Cardiac fibroblast (primary cell): ENCODE results near the gene BGLAP.

Experiments used
- DNase-seq, 2 donors: peaks; one replicate each; pipeline versions ENCODE4 v3.0.0 to v3.0.0-alpha.2; 2010; ENCODE audit warnings: low read depth in 2 of 2
- H3K4me3 ChIP-seq, 2 donors: replicated peaks in 1 of 2; 1 replicate in 1 of 2; 2 replicates in 1 of 2; pipeline ENCODE4 v1.5.1; 2011; ENCODE audit warnings: low read depth in 2 of 2, low read length in 2 of 2, mild to moderate bottlenecking in 2 of 2, moderate library complexity in 1 of 2
- TF ChIP-seq, protein P1 (sequence below): IDR thresholded peaks from one replicate; pipeline ENCODE4 v1.5.1; 2011; ENCODE audit warnings: low read depth, mild to moderate bottlenecking, low read length, inconsistent platforms

Gene BGLAP

DNA sequence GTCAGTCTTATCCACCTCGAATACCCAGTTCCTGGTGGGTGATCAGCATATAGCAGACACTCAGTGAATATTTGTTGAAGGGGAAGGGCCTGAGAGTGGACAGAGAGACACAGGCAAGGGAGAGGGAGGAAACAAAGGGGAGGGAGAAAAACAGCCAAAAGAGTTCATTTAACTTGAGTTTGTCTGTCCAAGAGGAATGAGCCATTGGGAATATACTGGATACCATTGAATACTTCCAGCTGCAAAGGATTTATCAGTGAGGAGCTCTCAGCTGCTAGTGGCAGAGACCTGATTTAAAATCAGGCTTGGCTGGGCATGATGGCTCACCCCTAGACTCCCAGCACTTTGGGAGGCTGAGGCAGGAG lies 11.5 kb upstream of the BGLAP start:
- TF ChIP-seq, protein P1, sequence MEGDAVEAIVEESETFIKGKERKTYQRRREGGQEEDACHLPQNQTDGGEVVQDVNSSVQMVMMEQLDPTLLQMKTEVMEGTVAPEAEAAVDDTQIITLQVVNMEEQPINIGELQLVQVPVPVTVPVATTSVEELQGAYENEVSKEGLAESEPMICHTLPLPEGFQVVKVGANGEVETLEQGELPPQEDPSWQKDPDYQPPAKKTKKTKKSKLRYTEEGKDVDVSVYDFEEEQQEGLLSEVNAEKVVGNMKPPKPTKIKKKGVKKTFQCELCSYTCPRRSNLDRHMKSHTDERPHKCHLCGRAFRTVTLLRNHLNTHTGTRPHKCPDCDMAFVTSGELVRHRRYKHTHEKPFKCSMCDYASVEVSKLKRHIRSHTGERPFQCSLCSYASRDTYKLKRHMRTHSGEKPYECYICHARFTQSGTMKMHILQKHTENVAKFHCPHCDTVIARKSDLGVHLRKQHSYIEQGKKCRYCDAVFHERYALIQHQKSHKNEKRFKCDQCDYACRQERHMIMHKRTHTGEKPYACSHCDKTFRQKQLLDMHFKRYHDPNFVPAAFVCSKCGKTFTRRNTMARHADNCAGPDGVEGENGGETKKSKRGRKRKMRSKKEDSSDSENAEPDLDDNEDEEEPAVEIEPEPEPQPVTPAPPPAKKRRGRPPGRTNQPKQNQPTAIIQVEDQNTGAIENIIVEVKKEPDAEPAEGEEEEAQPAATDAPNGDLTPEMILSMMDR = no peak
- no peak overlapping the region for H3K4me3 ChIP-seq
- DNase-seq = no peak

DNA sequence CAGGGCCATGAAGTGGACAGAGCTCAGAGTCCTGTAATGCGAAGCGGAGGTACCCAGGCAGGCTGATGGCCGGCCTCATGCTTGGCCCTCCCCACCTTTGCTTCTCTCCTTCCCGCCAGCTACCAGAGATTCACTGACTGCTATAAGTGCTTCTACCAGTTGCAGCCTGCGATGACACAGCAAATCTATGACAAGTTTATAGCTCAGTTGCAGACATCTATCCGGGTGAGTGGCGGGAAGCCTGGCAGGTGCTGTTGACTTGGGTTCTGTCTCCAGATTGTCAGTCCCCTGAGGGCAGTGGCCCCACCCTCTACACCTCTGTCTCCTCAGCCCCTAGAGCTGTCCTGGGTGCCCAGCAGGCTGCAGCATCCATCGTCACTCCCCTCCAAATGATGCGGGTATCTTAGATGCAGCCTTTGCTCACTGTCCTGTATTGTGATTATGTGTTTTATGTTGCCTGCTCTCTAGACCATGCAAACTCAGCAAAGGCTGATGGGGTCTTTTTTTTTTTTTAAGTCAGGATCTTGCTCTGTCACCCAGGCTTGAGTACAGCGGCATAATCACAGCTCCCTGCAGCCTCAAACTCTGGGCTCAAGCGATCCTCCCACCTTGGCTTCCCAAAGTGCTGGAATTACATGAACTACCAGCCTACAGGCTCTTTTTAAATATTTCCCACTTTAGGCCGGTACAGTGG lies 9.6 kb upstream of the BGLAP start:
- DNase-seq = no peak
- TF ChIP-seq, protein P1 = no peak
- no peak overlapping the region for H3K4me3 ChIP-seq

DNA sequence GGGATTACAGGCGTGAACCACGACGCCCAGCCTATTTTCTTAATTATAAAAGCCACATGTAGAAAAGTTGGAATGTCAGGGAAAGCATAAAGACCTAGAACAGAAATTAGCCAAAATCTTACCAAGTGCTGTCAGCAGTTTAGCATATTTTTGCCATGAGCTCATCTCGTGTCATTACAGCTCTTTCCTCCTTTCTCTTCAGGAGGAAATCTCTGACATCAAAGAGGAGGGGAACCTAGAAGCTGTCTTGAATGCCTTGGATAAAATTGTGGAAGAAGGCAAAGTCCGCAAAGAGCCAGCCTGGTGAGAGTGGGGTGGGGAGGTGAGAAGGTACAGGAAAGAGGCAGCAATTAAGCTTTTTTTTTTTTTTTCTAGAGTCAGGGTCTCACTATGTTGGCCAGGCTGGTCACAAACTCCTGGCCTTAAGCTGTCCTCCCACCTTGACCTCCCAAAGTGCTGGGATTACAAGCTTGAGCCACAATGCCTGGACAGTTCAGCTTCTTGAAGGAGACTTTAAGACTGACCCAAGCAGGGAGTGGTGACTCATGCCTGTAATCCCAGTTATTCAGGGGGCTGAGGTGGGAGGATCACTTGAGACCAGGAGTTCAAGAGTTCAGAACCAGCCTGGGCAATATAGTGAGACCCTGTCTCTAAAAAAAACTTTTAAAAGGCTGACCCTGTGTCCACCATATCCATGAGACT lies 8.4 kb upstream of the BGLAP start:
- TF ChIP-seq, protein P1 = no peak
- H3K4me3 ChIP-seq = no peak overlapping the region
- peak; percentile 82 to 85 for DNase-seq

DNA sequence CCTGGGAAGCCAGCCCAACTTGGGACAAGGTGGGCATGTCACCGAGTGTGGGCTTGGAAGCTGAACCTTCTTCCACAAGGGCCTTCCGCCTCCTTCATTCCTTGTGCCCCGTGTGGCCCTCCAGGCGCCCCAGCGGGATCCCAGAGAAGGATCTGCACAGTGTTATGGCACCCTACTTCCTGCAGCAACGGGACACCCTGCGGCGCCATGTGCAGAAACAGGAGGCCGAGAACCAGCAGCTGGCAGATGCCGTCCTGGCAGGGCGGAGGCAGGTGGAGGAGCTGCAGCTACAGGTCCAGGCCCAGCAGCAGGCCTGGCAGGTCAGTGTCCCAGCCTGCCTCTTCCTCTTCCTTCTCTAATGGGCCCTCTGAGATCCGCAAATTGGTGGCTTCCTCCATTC lies 5.8 kb upstream of the BGLAP start:
- H3K4me3 ChIP-seq = no peak overlapping the region
- TF ChIP-seq, protein P1 = no peak

DNA sequence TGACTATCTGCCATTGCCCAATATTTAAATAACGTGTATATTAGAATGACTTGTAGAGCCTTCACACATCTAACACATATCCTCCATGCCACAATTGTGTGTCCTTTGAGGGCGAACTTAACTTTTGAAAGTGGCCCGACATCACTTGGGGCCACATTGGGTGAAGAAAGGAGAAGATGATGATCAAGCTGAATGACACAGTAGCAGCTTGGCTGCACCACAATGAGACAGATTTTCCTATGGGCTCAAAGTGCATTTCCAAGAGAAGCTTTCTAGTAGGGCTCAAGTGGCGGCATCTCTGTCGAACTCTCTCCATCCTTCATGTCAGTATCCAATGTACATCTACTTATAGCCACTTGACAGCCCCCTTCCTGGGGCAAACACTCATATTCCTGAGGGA lies 3.7 kb upstream of the BGLAP start:
- H3K4me3 ChIP-seq = no peak overlapping the region
- TF ChIP-seq, protein P1 = no peak
- no peak for DNase-seq

More for the DNA sequence above, 5.8 kb upstream of the BGLAP start:
- no peak for DNase-seq

DNA sequence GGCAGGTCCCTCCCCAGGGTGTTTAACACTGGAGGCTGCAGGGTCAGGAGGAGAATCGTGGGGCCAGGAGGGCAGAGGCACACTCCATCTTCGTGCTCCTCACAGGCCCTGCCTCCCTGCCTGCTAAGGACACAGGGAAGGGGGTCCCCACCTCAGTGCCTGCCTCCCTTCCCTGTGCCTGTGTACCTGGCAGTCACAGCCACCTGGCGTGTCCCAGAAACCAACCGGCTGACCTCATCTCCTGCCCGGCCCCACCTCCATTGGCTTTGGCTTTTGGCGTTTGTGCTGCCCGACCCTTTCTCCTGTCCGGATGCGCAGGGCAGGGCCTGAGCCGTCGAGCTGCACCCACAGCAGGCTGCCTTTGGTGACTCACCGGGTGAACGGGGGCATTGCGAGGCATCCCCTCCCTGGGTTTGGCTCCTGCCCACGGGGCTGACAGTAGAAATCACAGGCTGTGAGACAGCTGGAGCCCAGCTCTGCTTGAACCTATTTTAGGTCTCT lies 623 bp upstream of the BGLAP start:
- no peak overlapping the region for H3K4me3 ChIP-seq
- DNase-seq = peak in 1 of 2 donors; percentile 42
- TF ChIP-seq, protein P1 = no peak
